ENCODE results near the gene DNAJB1.
A peak's percentile ranks its signal among the peaks of the same experiment; 100 is the strongest.
"Not testable (repeated sequence)": the region's sequence is repeated elsewhere in the genome, so short reads cannot be mapped to it uniquely, and the experiment has no call there.

The DNAJB1 gene

DNA sequence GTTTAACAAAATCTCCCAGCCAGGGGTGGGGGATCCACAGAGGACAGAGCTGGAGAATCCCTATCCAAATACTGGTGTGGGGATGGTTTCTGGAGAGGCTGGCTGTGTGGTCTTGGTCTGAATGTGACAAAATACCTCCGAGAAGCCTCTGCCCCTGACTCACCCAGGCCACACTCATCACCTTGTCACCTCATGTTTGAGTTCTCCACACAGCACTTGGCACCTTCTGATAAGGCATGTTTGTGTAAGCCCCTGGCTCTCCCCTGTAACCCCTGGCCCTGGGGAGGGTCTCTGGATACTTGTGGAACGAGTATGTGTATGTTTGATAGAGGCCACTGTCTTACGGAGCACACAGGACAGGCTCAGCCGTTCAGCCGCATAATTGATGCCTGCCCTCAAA lies 25.9 kb upstream of the DNAJB1 start:
- Mint-ChIP-seq H3K9me3 (no peaks in the 10 kb centered on the region), H3K36me3 (ENCODE audit: low read depth) (no peaks in the 10 kb centered on the region), H3K4me1 (ENCODE audit: low read depth) (no peaks in the 10 kb centered on the region), H3K27me3 (ENCODE audit: low read depth) (no peaks in the 10 kb centered on the region), H3K27ac (no peak overlapping the region), H3K4me3 (no peak overlapping the region)
- DNase-seq (ENCODE audit: low spot score): no peak

DNA sequence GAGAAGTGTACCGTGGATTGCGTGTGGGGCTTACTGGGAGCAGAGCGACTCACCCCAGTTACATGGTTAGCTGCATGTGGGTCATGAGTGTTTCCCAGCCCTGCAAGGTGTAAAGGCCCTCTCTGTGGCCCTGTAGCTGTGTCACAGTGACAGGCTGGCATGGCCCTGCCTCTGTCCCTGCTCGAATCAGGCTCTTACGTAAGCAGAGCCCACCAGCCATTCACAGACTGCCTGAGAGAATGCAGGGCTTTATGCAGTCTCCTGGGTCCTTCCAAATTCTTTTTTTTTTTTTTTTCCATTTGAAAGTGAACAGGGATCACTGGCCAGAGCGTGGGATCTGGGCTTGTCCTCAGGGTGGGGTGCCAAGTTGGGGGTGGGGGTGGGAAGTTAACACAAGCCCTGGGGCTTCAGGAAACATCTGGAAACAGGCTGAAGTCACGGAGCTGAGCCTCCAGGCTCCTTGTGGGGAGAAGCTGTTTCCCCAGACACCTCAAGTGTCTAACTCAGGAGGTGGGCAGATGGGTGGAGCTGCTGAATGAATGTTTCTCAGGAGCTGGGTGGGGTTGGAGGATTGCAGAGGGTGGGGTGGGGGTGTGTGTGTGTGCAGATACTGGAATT lies 24.6 kb upstream of the DNAJB1 start:
- Mint-ChIP-seq H3K27me3 (ENCODE audit: low read depth) (no peaks in the 10 kb centered on the region), H3K4me1 (ENCODE audit: low read depth) (no peaks in the 10 kb centered on the region), H3K4me3 (no peak overlapping the region), H3K36me3 (ENCODE audit: low read depth) (no peaks in the 10 kb centered on the region), H3K9me3 (no peaks in the 10 kb centered on the region), H3K27ac (no peak overlapping the region)
- DNase-seq (ENCODE audit: low spot score): no peak

DNA sequence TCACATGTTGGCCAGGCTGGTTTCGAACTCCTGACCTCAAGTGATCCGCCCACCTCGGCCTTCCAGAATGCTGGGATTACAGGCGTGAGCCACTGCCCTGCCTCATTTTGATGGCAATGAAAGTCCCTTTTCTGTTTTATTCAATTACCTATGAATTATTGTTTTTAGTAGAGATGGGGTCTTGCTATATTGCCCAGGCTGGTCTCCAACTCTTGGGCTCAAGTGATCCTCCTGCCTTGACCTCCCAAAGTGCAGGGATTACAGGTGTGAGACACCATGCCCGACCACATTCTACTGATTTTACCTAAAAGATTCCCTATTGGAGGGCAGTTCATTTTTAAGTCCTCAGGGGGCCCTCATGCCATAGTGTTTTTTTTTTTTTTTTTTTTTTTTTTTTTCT lies 23.8 kb upstream of the DNAJB1 start:
- not testable (repeated sequence) for H3K36me3 Mint-ChIP-seq (ENCODE audit: low read depth); H3K27me3 Mint-ChIP-seq (ENCODE audit: low read depth); H3K9me3 Mint-ChIP-seq; H3K27ac Mint-ChIP-seq; H3K4me3 Mint-ChIP-seq; DNase-seq (ENCODE audit: low spot score); H3K4me1 Mint-ChIP-seq (ENCODE audit: low read depth)

- Mint-ChIP-seq H3K4me1 (ENCODE audit: low read depth) (peaks cover 6% of the 10 kb centered on the region), H3K4me3 (no peak overlapping the region), H3K9me3 (no peaks in the 10 kb centered on the region), H3K27me3 (ENCODE audit: low read depth) (no peaks in the 10 kb centered on the region), H3K27ac (no peak overlapping the region), H3K36me3 (ENCODE audit: low read depth) (no peaks in the 10 kb centered on the region)
- no peak for DNase-seq (ENCODE audit: low spot score)
Observed at GRCh38 chr19:14540741-14541525, 22.7 kb upstream of the DNAJB1 start.

DNA sequence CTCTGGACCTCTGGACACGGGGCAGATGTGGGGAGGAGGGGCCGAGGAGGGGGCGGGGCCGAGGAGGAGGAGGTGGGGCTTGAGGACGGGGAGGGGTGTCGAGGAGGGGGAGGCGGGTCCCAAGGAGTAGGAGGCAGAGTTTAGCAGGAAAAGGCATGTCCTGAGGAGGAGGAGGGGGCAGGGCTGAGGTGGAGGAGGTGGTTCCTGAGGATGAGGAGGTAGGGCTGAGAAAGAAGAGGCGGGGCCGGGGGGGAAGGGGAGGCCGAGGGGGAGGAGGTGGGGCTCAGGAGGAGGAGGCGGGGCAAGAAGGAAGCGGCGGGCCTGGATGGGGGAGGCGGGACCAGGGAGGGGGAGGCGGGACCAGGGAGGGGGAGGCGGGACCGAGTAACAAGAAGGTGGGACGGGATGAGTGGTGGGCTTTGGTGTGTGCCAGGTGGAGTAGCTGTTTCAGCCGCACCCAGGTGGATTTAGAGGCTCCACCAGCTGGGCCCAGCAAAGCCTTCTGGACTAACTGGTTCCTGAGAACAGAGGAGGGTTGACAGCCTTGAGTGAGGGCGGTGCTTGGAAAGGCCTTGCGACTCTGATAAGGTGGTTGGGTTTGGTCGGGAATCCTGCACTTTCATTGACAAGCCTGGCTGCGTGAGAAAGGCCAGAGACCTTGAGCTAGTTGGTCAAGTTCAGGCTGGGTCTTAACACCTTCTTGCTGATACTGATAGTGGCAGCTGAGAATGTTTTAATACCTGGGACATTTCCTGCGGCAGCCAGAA lies 18.9 kb upstream of the DNAJB1 start:
- DNase-seq (ENCODE audit: low spot score): peak; percentile 15
- Mint-ChIP-seq H3K4me1 (ENCODE audit: low read depth) (peaks cover 10% of the 10 kb centered on the region), H3K9me3 (no peaks in the 10 kb centered on the region), H3K4me3 (no peak overlapping the region), H3K27ac (no peak overlapping the region), H3K27me3 (ENCODE audit: low read depth) (no peaks in the 10 kb centered on the region), H3K36me3 (ENCODE audit: low read depth) (peaks cover 6% of the 10 kb centered on the region)

GRCh38 chr19:14533450-14533849 lies 15.3 kb upstream of the DNAJB1 start:
- Mint-ChIP-seq H3K36me3 (ENCODE audit: low read depth) (peaks cover 10% of the 10 kb centered on the region), H3K27ac (peak overlapping the region; percentile 60), H3K4me3 (no peak overlapping the region), H3K27me3 (ENCODE audit: low read depth) (no peaks in the 10 kb centered on the region), H3K9me3 (no peaks in the 10 kb centered on the region), H3K4me1 (ENCODE audit: low read depth) (peaks cover 19% of the 10 kb centered on the region)
- no peak for DNase-seq (ENCODE audit: low spot score)

DNA sequence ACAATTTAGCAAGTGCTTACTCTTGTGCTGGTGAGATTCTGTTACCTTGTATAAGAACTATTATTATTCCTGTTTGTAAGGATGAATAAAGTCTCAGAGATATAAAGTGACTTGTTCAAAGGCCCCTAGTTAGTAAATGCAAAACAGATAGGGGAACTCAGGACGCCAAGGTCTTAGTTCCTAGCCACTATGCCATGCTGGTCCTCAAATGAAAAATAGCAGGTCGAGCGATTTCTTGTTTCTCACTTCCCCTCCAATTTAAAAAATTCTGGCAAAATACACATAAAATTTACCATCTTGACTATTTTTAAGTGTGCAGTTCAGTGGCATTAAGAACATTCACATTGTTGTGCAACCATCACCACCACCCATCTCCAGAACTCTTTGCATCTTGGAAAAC lies 12.3 kb upstream of the DNAJB1 start:
- H3K9me3 Mint-ChIP-seq: no peaks in the 10 kb centered on the region
- H3K36me3 Mint-ChIP-seq (ENCODE audit: low read depth): peaks cover 10% of the 10 kb centered on the region
- DNase-seq (ENCODE audit: low spot score): no peak
- H3K27ac Mint-ChIP-seq: peak overlapping the region; percentile 60
- H3K4me1 Mint-ChIP-seq (ENCODE audit: low read depth): peaks cover 17% of the 10 kb centered on the region
- H3K4me3 Mint-ChIP-seq: peak overlapping the region; percentile 99
- H3K27me3 Mint-ChIP-seq (ENCODE audit: low read depth): no peaks in the 10 kb centered on the region

GRCh38 chr19:14530005-14530348 lies 11.8 kb upstream of the DNAJB1 start:
- H3K9me3 Mint-ChIP-seq: no peaks in the 10 kb centered on the region
- peaks cover 10% of the 10 kb centered on the region for H3K36me3 Mint-ChIP-seq (ENCODE audit: low read depth)
- H3K27me3 Mint-ChIP-seq (ENCODE audit: low read depth): no peaks in the 10 kb centered on the region
- peaks cover 17% of the 10 kb centered on the region for H3K4me1 Mint-ChIP-seq (ENCODE audit: low read depth)
- no peak for DNase-seq (ENCODE audit: low spot score)
- peak overlapping the region; percentile 99 for H3K4me3 Mint-ChIP-seq
- H3K27ac Mint-ChIP-seq: peak overlapping the region; percentile 92

GRCh38 chr19:14529254-14530004 lies 11.2 kb upstream of the DNAJB1 start, which contains the start of gene TECR:
Gene TECR, plus strand, starts transcription at chr19:14529594. Its CDS starts 103 bp downstream, at chr19:14529697.
- peaks cover 10% of the 10 kb centered on the region for H3K36me3 Mint-ChIP-seq (ENCODE audit: low read depth)
- H3K27me3 Mint-ChIP-seq (ENCODE audit: low read depth): no peaks in the 10 kb centered on the region
- DNase-seq (ENCODE audit: low spot score): peak; percentile 100
- H3K4me3 Mint-ChIP-seq: peak within 1 kb of the TSS; percentile 99
- H3K27ac Mint-ChIP-seq: peak within 1 kb of the TSS; percentile 98
- no peaks in the 10 kb centered on the region for H3K9me3 Mint-ChIP-seq
- H3K4me1 Mint-ChIP-seq (ENCODE audit: low read depth): peaks cover 17% of the 10 kb centered on the region

GRCh38 chr19:14528419-14529253 lies 10.4 kb upstream of the DNAJB1 start:
- H3K36me3 Mint-ChIP-seq (ENCODE audit: low read depth): peaks cover 10% of the 10 kb centered on the region
- H3K4me1 Mint-ChIP-seq (ENCODE audit: low read depth): peaks cover 21% of the 10 kb centered on the region
- no peaks in the 10 kb centered on the region for H3K9me3 Mint-ChIP-seq
- no peak for DNase-seq (ENCODE audit: low spot score)
- H3K4me3 Mint-ChIP-seq: peak overlapping the region; percentile 99
- H3K27ac Mint-ChIP-seq: peak overlapping the region; percentile 98
- no peaks in the 10 kb centered on the region for H3K27me3 Mint-ChIP-seq (ENCODE audit: low read depth)

DNA sequence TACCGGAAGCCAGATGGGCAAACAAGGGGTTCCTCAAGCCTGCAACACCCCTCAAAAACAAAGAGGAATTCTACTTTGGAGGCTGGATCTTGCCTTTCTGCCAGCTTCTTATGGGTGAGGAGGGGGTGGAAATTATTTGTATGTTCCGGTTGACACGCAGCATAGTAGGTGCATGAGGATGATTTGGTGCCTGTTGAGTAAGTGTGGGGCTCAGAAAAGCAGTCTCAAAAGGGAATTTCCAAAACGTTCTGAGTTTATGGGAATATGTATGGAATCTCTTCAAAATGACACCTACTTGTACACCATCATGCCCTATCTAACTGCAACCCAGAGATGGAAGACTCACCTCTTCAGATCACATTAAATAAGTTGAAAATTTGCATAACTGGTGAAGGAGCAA lies 8.2 kb upstream of the DNAJB1 start:
- Mint-ChIP-seq H3K4me1 (ENCODE audit: low read depth) (peaks cover 37% of the 10 kb centered on the region), H3K27me3 (ENCODE audit: low read depth) (no peaks in the 10 kb centered on the region), H3K27ac (peak overlapping the region; percentile 15), H3K4me3 (no peak overlapping the region), H3K36me3 (ENCODE audit: low read depth) (peaks cover 4% of the 10 kb centered on the region), H3K9me3 (no peaks in the 10 kb centered on the region)
- no peak for DNase-seq (ENCODE audit: low spot score)

DNA sequence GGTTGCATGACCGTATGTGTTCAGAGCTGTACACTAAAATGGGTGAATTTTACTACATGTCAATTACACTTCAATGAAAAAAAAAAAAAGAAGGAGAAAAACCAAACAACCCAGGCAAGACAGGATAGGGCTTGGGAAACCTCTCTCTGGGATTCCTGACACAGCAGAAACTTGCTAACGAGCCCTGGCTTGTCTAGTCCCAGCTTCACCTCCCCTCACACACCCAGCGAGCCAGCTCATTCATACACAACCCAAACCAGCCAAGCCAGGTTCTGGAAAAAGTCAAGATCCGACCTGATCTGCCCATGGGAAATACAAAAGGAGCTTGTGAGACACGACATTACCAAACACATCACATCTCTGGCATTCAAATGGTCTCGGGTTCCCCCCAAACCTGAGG lies 7.5 kb upstream of the DNAJB1 start:
- Mint-ChIP-seq H3K36me3 (ENCODE audit: low read depth) (peaks cover 4% of the 10 kb centered on the region), H3K27me3 (ENCODE audit: low read depth) (no peaks in the 10 kb centered on the region), H3K4me1 (ENCODE audit: low read depth) (peaks cover 36% of the 10 kb centered on the region), H3K27ac (no peak overlapping the region), H3K9me3 (no peaks in the 10 kb centered on the region), H3K4me3 (no peak overlapping the region)
- no peak for DNase-seq (ENCODE audit: low spot score)

DNA sequence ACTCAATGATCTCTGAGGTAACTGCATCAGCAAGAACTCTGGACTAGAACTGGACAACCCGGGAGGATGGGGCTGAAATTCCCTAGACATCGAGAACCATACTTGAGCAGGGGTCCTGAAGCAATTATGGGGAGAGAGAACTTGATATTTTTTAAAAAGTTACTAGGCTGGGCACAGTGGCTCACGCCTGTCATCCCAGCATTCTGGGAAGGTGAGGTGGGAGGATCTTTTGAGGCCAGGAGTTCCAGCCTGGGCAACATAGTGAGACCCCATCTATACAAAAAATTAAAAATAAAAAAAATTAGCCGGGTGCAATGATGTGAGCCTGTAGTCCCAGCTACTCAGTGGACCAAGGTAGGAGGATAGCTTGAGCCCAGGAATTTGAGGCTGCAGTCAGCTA lies 2.3 kb upstream of the DNAJB1 start:
- no peak for DNase-seq (ENCODE audit: low spot score)
- Mint-ChIP-seq H3K36me3 (ENCODE audit: low read depth) (peaks cover 23% of the 10 kb centered on the region), H3K27ac (peak overlapping the region; percentile 78), H3K4me1 (ENCODE audit: low read depth) (peaks cover 56% of the 10 kb centered on the region), H3K27me3 (ENCODE audit: low read depth) (no peaks in the 10 kb centered on the region), H3K9me3 (no peaks in the 10 kb centered on the region), H3K4me3 (no peak overlapping the region)
